ENCODE measurements around the gene SYNRG. TPM values are rescaled to one million over a fixed set of nuclear protein-coding genes. Genes with fewer than 3 reads are reported as not detected.

The SYNRG gene
- total RNA-seq, 1 donor from 2014 or later = 35.7 TPM

- intact Hi-C loops (cut with DNase I) = no loop called here
- no peak for DNase-seq (ENCODE audit: low spot score)
Observed at GRCh38 chr17:37547986-37548385, 61.2 kb downstream of the SYNRG start.

- no peak for DNase-seq (ENCODE audit: low spot score)
- intact Hi-C loops (cut with DNase I) = no loop called here
Observed at GRCh38 chr17:37546302-37546701, 62.9 kb downstream of the SYNRG start.

GRCh38 chr17:37545486-37545885, 63.7 kb downstream of the SYNRG start:
- intact Hi-C loops (cut with DNase I) = no loop called here
- no peak for DNase-seq (ENCODE audit: low spot score)

GRCh38 chr17:37543637-37544052, 65.6 kb downstream of the SYNRG start:
- intact Hi-C loops (cut with DNase I) = no loop called here
- DNase-seq (ENCODE audit: low spot score) = no peak

- no peak for DNase-seq (ENCODE audit: low spot score)
- intact Hi-C loops (cut with DNase I) = no loop called here
Observed at GRCh38 chr17:37541880-37542660, 67.1 kb downstream of the SYNRG start.

- no peak for DNase-seq (ENCODE audit: low spot score)
- intact Hi-C loops (cut with DNase I) = no loop called here
Observed at GRCh38 chr17:37538981-37539659, 70.1 kb downstream of the SYNRG start.

- intact Hi-C loops (cut with DNase I) = no loop called here
- no peak for DNase-seq (ENCODE audit: low spot score)
Observed at GRCh38 chr17:37535906-37536305, 73.3 kb downstream of the SYNRG start.

- no peak for DNase-seq (ENCODE audit: low spot score)
- intact Hi-C loops (cut with DNase I) = no loop called here
Observed at GRCh38 chr17:37532756-37533155, 76.5 kb downstream of the SYNRG start.

GRCh38 chr17:37530420-37530819, 78.8 kb downstream of the SYNRG start:
- no peak for DNase-seq (ENCODE audit: low spot score)
- intact Hi-C loops (cut with DNase I) = no loop called here

GRCh38 chr17:37527249-37527851, 81.9 kb downstream of the SYNRG start:
- no peak for DNase-seq (ENCODE audit: low spot score)
- intact Hi-C loops (cut with DNase I) = no loop called here

- intact Hi-C loops (cut with DNase I) = no loop called here
Observed at GRCh38 chr17:37523715-37524219, 85.5 kb downstream of the SYNRG start.

GRCh38 chr17:37521821-37522220, 87.4 kb downstream of the SYNRG start:
- intact Hi-C loops (cut with DNase I) = no loop called here
- no peak for DNase-seq (ENCODE audit: low spot score)

More at GRCh38 chr17:37523715-37524219, 85.5 kb downstream of the SYNRG start:
- no peak for DNase-seq (ENCODE audit: low spot score)

GRCh38 chr17:37520174-37520573, 89.0 kb downstream of the SYNRG start:
- DNase-seq (ENCODE audit: low spot score) = no peak
- intact Hi-C loops (cut with DNase I) = no loop called here

GRCh38 chr17:37519251-37519985, 89.8 kb downstream of the SYNRG start:
- intact Hi-C loops (cut with DNase I) = no loop called here
- DNase-seq (ENCODE audit: low spot score) = no peak

GRCh38 chr17:37518826-37519225, 90.4 kb downstream of the SYNRG start:
- DNase-seq (ENCODE audit: low spot score) = no peak

GRCh38 chr17:37517881-37518280, 91.3 kb downstream of the SYNRG start:
- DNase-seq (ENCODE audit: low spot score) = no peak
- intact Hi-C loops (cut with DNase I) = no loop called here

More at GRCh38 chr17:37518826-37519225, 90.4 kb downstream of the SYNRG start:
- intact Hi-C loops (cut with DNase I) = no loop called here

- intact Hi-C loops (cut with DNase I) = no loop called here
- no peak for DNase-seq (ENCODE audit: low spot score)
Observed at GRCh38 chr17:37516127-37516571, 93.1 kb downstream of the SYNRG start.

GRCh38 chr17:37513711-37514110, 95.5 kb downstream of the SYNRG start:
- DNase-seq (ENCODE audit: low spot score) = no peak
- intact Hi-C loops (cut with DNase I) = no loop called here

GRCh38 chr17:37512442-37513068, 96.7 kb downstream of the SYNRG start:
- DNase-seq (ENCODE audit: low spot score) = no peak
- intact Hi-C loops (cut with DNase I) = no loop called here

Measured in cardiac septum (tissue), 1 donor.